Non-pigmented ciliary epithelial cell (primary cell): ENCODE results near the gene C15orf40.

ENCODE experiments used
- DNase-seq: peaks from one replicate; pipeline ENCODE4 v3.0.0-alpha.2; 2010; ENCODE audit warnings: low read depth

The C15orf40 gene

GRCh38 chr15:82993144-82993543, 18.3 kb downstream of the C15orf40 start:
- DNase-seq, result no peak

GRCh38 chr15:82992436-82992998, 18.9 kb downstream of the C15orf40 start:
- DNase-seq, result no peak

- no peak for DNase-seq
Measured at GRCh38 chr15:82986442-82986780, 25.0 kb downstream of the C15orf40 start.

- peak; percentile 88 for DNase-seq
Measured at GRCh38 chr15:82985688-82986441, 25.6 kb downstream of the C15orf40 start, which contains the start of gene RAMAC. Gene RAMAC (plus strand): TSS chr15:82986210. CDS start chr15:82989019, 2,809 bp downstream.

GRCh38 chr15:82980981-82981380, 30.5 kb downstream of the C15orf40 start:
- DNase-seq, result no peak

- no peak for DNase-seq
Measured at GRCh38 chr15:82979726-82980125, 31.7 kb downstream of the C15orf40 start.

GRCh38 chr15:82978438-82978837, 33.0 kb downstream of the C15orf40 start:
- DNase-seq, result no peak

GRCh38 chr15:82977076-82977475, 34.4 kb downstream of the C15orf40 start:
- no peak for DNase-seq

- DNase-seq, result no peak
Measured at GRCh38 chr15:82972990-82973389, 38.4 kb downstream of the C15orf40 start.

GRCh38 chr15:82971218-82971984, 40.0 kb downstream of the C15orf40 start:
- DNase-seq, result no peak

GRCh38 chr15:82970696-82971095, 40.7 kb downstream of the C15orf40 start:
- DNase-seq, result no peak

GRCh38 chr15:82970078-82970686, 41.3 kb downstream of the C15orf40 start:
- DNase-seq, result no peak

GRCh38 chr15:82969353-82969752, 42.1 kb downstream of the C15orf40 start:
- no peak for DNase-seq

GRCh38 chr15:82968066-82968465, 43.4 kb downstream of the C15orf40 start:
- DNase-seq, result peak; percentile 28

- no peak for DNase-seq
Measured at GRCh38 chr15:82966671-82967071, 44.8 kb downstream of the C15orf40 start.

- no peak for DNase-seq
Measured at GRCh38 chr15:82964890-82965289, 46.5 kb downstream of the C15orf40 start.

GRCh38 chr15:82963471-82964341, 47.7 kb downstream of the C15orf40 start:
- DNase-seq, result no peak

GRCh38 chr15:82960766-82961165, 50.7 kb downstream of the C15orf40 start:
- no peak for DNase-seq

GRCh38 chr15:82959423-82959822, 52.0 kb downstream of the C15orf40 start:
- no peak for DNase-seq

GRCh38 chr15:82958638-82959037, 52.8 kb downstream of the C15orf40 start:
- DNase-seq, result no peak
